Activated gamma-delta T cell treated with Interleukin-2 at 50 U/mL for 16 hours (primary cell): Measurements from ENCODE around the gene ARID1B.

Experiments used
- DNase-seq: peaks from one replicate; pipeline ENCODE4 v3.0.0-alpha.2; 2020

The ARID1B gene

GRCh38 chr6:156828280-156828703 lies 51.1 kb downstream of the ARID1B start:
- no peak for DNase-seq

DNA sequence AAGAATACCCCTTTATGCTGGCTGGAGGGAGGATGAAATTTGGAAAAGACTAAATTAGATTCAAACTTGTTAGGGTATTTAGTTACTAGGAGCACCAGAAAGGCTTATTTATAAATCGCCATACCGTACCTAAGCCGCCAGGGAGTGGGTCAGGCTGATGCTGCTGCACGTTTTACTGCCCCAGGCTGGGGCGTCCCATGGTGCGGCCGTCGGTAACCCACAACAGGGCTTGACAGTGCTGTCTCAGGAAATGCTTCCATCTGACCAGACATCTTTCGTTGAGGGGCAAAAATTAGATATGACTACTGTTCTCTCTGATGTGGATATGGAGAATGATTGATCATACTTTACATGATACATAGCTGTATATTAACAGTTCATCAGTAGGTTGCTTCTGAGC lies 52.9 kb downstream of the ARID1B start:
- DNase-seq: no peak

- DNase-seq: no peak
Measured at GRCh38 chr6:156832231-156832647, 55.1 kb downstream of the ARID1B start.

- no peak for DNase-seq
Measured at GRCh38 chr6:156832669-156833068, 55.5 kb downstream of the ARID1B start.

- no peak for DNase-seq
Measured at GRCh38 chr6:156833755-156834154, 56.6 kb downstream of the ARID1B start.

DNA sequence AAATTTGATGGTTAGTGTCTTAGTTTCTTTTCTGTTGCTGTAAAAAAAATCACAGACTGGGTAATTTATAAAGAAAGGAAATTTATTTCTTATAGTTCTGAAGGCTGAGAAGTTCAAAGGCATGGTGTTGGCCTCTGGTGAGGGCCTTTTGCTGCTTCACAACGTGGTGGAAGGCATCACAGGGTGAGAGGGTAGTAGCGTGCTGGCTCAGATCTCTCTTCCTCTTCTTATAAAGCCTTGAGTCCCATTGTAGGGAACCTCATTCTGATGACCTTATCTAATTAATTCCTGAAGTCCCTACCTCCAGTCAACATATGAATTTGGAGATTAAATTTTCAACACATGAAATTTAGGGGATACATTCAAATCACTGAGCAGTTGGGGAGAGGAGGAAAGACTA lies 62.0 kb downstream of the ARID1B start:
- no peak for DNase-seq

DNA sequence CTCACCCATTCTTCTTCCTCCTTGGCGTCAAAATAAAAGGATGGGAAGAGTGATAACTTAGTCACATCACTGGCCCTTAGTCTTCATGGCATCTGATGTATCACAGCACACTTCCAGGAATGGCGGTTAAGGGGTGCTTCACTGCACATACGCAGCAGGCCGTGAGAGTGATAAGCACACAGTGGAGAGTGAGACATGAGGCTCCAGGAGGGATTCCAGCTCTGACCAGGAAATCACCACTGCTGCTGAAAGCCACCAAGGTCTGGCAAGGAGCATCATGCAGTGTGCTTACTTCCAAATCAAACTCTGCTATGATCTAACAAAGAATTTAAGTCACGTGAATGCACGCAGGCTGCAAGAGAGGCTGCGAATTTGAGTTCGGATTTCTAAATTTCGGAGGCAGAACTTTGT lies 62.4 kb downstream of the ARID1B start:
- DNase-seq: no peak

GRCh38 chr6:156840136-156840535 lies 63.0 kb downstream of the ARID1B start:
- DNase-seq: no peak

DNA sequence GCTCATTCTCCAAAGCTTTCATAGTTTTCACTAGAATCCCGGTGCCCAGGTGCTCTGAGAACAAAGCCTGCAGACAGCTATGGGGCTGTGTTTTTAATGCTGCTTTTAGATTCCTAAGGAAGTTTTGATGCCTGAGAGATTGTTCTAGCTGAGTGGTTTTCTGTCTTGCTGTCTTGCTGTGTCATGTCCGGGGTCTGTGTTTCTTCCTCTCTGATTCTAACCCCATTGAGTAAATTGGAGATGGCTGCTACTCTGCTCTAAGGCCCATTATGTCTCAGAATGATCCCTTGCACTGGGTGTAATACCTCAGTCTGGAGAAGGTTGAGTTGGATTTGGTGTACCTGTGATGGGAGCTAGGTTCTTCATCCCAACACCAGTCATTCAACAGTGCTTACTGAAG lies 63.4 kb downstream of the ARID1B start:
- no peak for DNase-seq

DNA sequence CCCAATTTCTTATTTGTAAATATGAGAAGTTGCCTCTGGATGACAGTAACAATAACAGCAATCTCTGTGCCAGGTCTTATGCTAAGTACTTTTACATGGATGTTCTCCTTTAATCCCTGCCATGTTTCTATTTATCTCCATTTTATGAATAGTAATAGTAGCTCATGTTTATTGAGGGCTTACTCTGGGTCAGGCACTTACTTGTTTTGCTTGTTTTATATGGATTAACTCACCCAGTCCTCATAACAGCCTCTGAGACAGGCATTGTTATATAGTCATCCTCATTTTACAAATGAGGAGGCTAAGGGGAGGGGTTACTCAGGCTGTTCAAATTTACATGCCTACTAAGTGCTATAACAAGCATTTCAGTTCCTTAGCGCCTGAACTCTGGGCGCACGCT lies 64.3 kb downstream of the ARID1B start:
- no peak for DNase-seq

DNA sequence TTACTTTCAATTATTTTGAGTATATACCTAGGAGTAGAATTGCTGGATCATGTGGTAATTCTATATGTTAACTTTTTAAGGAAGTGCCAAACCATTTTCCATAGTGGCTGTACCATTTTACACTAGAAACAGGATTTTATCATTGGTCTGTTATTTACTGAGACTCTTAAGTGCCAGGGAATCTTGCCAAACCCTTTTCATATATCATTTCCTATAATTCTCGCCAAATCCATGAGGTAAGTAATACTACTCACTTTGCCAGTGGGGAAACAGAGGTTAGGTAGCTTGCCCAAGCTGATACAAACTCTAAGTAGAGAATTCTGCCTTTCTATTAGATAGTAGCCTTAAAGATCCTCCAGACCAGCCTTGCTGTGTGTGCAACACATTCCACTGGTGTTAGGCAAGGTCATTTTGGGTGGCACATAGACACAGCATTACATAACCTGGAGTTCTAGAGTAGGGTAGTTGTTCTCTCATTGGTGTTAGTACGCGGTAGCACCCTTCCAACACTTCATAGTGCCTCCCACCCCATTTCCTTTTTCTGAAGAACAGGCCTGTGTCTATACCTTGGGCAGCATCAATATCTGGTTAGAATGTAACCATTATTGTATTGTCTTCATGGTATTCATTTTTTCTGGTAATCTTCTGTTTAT lies 65.5 kb downstream of the ARID1B start:
- DNase-seq: no peak

- DNase-seq: no peak
Measured at GRCh38 chr6:156844089-156844488, 66.9 kb downstream of the ARID1B start.

DNA sequence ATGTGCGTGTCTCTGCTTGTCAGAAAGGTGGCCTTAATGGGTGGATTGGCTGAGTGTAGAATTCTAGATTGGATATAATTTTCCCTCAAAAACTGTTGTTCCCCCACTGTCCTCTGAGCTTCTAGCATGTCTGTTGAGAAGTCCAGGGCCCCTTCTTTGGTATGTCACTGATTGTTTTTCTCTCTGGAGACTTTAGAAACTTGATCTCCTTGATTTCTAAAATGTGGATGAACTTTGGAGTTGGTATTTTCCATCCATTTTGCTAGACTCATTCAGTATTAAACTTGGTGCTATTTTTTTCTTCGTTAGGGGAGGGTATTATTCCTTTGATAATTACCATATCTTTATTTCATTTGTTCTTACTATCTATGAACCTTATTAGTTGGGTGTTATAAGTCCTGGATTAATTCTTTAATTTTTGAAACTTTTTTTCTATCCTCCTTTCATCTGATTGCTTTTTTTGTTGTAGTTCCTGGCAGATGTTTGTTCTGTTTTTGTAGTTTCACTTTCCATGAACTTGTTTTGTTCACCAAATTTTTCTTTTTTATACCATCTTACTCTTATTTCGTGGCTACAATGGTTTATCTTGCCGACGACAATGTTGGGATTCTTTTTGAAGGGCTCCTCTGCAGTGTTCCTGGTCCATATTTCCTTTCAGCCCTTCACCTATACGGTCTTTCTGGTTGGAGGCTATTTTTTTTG lies 68.4 kb downstream of the ARID1B start:
- no peak for DNase-seq

DNA sequence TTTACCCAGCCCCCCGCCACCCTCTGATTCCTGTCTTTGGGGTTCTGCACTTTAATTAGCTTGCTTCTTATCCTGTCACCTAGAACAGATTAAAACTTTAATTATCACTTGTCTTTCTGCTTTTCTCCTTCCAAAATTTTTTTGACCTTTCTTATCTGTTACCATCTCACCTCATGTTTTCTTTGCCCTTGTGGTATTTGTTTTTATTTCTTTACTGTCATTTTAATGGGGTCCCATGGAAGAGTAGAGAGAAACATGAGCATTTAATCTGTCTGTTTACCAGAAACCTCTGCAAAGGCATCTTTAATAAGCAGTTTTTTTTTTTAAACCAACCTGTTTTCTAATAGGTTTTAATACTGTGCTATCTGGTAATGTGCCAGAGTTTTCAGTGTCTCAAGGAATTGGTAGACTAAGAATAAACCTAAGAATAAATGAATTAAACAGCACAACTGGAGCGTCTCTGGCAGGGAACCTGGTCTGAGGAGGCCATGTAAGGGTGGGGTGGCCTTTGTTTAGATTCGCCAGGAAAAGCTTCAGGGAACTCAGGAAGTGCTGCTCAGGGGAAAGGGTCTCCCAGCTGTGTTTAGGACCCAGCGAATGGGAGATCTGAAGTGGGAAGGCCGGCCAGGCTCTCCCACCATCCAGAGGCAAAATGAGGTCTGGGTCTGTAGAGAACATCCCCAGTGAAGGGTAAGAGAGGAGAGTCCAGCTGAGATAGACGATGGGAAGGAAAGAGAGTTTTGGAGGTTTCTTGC lies 69.8 kb downstream of the ARID1B start:
- no peak for DNase-seq

DNA sequence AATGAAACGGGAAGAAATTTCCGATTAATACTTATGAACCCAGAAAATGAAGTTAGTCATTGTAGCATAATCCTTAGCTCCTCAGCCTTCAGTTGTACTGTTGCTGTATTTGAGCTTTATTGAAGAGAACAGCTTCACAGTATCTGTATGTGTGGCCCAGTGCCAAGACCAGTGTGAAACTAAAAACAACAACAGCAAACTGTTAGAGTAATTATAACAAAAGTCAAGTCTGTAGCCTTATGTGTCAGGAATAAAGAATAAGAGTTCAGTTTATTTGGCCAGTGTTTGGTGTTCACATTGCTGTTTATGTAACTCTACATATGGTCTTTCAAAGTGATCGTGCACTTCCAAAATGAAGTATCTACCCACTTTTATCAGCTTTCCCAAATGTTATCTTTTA lies 70.9 kb downstream of the ARID1B start:
- no peak for DNase-seq

DNA sequence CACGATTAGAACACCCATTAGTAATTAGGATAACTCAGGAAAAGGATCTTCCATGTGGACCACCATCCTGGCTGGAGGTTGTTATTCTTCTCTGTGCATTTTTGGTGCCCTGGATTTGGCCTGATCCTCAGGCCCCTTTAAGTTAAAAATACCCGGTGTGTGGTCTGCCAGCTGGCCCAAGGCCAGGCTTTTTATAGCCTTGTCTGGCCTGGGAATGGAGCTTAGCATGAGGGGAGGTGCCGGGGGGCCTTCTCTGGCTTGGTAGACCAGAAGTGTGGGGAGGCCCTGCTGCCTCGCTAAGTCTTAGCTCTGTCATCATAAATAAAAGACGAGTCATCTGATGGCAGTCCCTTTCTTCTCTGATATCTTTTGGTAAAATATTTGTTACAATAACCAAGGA lies 71.4 kb downstream of the ARID1B start:
- no peak for DNase-seq

DNA sequence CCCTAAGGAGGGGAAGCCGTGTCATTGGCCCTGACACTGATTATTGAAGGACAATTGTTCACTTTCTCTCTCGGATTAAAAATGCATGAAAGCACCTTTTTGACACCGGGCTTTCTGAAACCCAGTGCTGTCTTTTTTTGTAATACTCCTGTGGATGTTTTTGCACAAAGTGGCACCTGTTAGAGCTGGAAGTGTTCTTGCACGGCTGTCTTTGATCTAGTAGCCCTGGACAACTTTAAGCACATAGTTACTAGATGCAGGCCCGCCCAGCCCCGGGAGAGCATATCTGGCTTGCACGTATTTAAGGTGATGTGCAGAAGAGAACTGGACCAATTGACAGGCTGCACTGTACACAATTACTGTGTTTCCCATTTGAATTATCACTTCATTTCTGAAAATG lies 72.6 kb downstream of the ARID1B start:
- no peak for DNase-seq

GRCh38 chr6:156850353-156850752 lies 73.2 kb downstream of the ARID1B start:
- DNase-seq: no peak

DNA sequence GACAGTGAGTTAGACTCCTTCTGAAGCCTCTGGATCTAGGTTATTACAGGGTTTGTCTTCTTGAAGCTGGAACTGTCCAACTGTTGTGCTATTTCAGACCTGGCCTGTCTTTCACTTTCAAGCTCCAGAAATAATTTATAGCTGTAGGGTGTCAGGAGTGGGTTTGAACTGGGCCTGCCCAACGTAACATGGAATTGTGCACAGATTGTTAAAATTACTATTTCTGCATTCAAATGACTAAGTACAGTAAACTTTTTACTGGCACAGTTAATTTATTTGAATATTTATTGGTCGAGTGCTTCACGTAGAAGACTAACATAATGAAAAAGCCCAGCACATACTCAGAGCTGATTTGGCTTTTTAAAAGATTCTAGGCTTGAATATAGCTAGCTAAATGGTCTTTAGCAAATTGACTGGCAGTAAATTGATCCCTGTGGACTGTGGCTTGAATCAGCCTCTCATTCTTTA lies 74.3 kb downstream of the ARID1B start:
- no peak for DNase-seq

DNA sequence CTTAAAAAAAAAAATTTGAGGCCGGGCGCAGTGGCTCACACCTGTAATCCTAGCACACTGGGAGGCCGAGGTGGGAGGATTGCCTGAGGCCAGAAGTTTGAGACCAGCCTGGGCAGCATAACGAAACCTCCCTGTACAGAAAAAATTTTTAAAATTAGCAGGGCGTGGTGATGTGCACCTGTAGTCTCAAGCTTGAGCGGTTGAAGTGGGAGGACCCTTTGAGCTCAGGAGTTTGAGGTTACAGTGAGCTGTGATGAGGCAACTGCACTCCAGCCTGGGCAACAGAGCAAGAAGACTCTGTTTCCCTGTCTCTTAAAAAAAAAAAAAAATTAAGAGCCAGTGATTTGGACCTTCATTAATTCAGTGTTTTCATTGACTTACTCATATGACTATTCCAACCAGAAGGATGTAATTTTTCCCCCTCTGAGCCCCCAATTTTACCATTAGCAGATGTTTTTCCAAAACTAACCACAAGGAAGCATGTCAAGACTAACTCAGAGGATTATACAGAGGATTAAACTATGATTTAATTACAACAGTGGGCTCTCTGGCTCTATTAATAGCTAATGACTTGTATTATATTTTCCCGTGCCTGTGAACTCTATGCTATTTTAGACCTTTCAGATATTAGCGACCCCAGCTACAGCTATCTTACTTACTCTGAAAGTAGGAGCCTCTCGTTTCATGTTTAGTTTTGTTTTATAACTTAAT lies 75.1 kb downstream of the ARID1B start:
- DNase-seq: no peak

- DNase-seq: no peak
Measured at GRCh38 chr6:156852858-156853216, 75.7 kb downstream of the ARID1B start.

DNA sequence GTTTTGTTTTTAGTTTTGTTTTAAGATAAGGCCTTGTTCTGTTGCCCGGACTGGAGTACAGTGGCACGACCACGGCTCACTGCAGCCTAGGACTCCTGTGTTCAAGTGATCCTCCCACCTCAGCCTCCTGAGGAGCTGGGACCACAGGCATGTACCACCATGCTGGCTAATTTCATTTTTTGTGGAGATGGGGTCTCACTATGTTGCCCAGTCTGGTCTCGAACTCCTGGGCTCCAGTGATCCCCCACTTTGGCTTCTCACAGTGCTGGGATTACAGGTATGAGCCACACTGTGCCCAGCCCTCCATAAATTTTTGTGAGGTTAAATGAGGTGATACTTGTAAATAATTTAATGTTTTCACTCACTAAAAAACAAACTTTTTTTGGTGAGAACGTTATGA lies 76.6 kb downstream of the ARID1B start:
- DNase-seq: no peak

DNA sequence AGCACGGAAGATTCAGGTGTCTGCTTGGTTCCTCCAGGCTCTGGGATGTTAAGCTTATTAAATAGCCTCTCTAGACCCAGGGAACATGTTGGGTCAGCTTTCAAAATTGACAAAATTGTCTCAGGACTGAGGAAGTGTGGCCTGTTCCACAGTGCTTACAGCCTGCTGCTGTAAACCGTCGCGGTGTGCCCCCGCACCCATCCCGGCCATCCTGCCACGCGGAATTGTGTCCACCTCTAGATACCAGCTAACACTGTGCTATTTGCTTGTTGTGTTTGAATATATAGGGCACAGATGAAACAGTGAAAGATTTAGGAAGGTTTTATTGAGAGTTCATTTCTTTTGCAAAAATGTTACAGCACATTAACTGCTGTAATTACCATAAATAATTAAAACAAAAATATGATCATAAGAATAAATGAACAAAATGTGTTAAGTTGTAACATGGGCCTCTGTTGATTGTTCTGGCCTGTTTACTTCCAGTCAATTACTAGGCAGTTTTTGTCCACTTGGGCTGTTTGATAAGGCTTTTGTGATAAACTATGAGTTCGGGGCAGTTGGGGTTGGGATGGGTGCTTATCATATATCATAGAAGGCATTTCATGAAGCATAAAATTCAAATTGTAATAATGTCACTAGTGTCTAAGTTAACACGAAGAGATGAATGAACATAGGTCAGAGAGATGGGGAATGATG lies 77.4 kb downstream of the ARID1B start:
- no peak for DNase-seq
